Left lung (tissue), 10 donors: ENCODE results near the gene WWP2. TPM values are rescaled to one million over a fixed set of nuclear protein-coding genes. Genes with fewer than 3 reads are reported as not detected.

Source experiments
- ATAC-seq: fragments of 200-7000 bp; cut with Tn5 transposase; one replicate; pipeline ENCODE4 v1.9.1; 2020; ENCODE audit warnings: moderate library complexity
- DNase-seq, 4 donors: peaks; one replicate each; pipeline ENCODE4 v3.0.0-alpha.2; 2013 to 2020
- H3K27ac ChIP-seq, 2 donors: fragments of 200-600 bp; sonication (generic) in 1 of 2; one replicate each; pipeline versions ENCODE4 v1.5.0 to v1.8.0; 2020 to 2021
- H3K27me3 ChIP-seq, 2 donors: fragments of 200-600 bp; sonication (generic) in 1 of 2; one replicate each; pipeline versions ENCODE4 v1.5.0 to v1.8.0; 2020 to 2021
- H3K36me3 ChIP-seq, 2 donors: fragments of 200-600 bp; sonication (generic) in 1 of 2; one replicate each; pipeline versions ENCODE4 v1.5.0 to v1.8.0; 2020 to 2021
- H3K4me1 ChIP-seq, 2 donors: fragments of 200-600 bp; one replicate each; pipeline ENCODE4 v1.8.0; 2021
- H3K4me3 ChIP-seq, 2 donors: fragments of 200-600 bp; sonication (generic) in 1 of 2; one replicate each; pipeline versions ENCODE4 v1.5.0 to v1.8.0; 2020 to 2021; ENCODE audit warnings: mild to moderate bottlenecking in 1 of 2
- H3K9me3 ChIP-seq, 2 donors: fragments of 200-600 bp; sonication (generic) in 1 of 2; one replicate each; pipeline versions ENCODE4 v1.5.0 to v1.8.0; 2020 to 2021
- intact Hi-C, 2 donors: fragments of 100-400 bp; cut with DNase I; formaldehyde crosslinking; loops; one replicate each; pipeline versions ENCODE4 v1.11.2 to v1.14.2; 2022
- polyA plus RNA-seq, 6 donors: library from polyadenylated mRNA; unstranded; fragments of 120-200 nt; gene quantifications; one replicate each; pipeline ENCODE4 v1.2.1, GENCODE V29; 2013; ENCODE audit not compliant: insufficient read length in 6 of 6
- total RNA-seq, 2 donors: library from RNA; stranded (reverse); fragmentation: NEBNext Ultra II Directional; extraction: Animal tissue kit (Norgen Biotek cat#: 25700); gene quantifications; one replicate each; pipeline ENCODE4 v1.2.1, GENCODE V29; 2021
- TF ChIP-seq, protein P1 (sequence below), 2 donors: fragments of 200-600 bp; sonication (generic) in 1 of 2; IDR thresholded peaks; one replicate each; pipeline versions ENCODE4 v1.5.0 to v1.8.0; 2021; ENCODE audit warnings: antibody characterized with exemption in 2 of 2
- donor health status: DM: no; HTN: yes; CAD: no.
- donor health status: DM: no; HTN: no; CAD: no.

Gene WWP2
- total and polyA plus RNA-seq, 8 donors: 30.2 to 73.0 (median 34.6) TPM

DNA sequence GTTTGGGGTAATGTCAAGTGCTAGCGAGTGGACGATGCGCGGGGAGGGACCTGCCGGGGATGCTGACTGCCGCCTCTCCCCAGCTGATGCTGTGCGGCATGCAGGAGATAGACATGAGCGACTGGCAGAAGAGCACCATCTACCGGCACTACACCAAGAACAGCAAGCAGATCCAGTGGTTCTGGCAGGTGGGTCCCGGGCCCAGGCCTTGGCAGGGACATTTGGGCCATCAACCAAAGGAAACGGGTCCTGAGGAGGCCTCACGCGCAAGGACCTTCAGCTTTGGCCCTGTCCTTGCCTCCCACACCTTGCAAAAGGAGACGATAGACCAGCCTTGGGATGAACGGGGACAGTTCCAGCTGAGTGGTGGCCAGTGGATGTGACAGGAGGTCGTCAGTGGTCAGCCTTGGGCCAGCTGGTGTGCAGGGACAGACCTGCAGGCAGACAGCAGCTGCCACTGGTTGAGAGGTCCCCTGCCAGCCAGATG, 175.4 kb downstream of the WWP2 start:
- Histone ChIP-seq H3K27me3 (no peaks in the 10 kb centered on the region), H3K9me3 (no peaks in the 10 kb centered on the region), H3K4me1 (no peaks in the 10 kb centered on the region), H3K27ac (no peak overlapping the region), H3K36me3 (peaks cover 0 to 99% of the 10 kb centered on the region in 2 donors), H3K4me3 (no peak overlapping the region)
- intact Hi-C loops: no loop called here
- ATAC-seq: no peak
- TF ChIP-seq, protein P1, sequence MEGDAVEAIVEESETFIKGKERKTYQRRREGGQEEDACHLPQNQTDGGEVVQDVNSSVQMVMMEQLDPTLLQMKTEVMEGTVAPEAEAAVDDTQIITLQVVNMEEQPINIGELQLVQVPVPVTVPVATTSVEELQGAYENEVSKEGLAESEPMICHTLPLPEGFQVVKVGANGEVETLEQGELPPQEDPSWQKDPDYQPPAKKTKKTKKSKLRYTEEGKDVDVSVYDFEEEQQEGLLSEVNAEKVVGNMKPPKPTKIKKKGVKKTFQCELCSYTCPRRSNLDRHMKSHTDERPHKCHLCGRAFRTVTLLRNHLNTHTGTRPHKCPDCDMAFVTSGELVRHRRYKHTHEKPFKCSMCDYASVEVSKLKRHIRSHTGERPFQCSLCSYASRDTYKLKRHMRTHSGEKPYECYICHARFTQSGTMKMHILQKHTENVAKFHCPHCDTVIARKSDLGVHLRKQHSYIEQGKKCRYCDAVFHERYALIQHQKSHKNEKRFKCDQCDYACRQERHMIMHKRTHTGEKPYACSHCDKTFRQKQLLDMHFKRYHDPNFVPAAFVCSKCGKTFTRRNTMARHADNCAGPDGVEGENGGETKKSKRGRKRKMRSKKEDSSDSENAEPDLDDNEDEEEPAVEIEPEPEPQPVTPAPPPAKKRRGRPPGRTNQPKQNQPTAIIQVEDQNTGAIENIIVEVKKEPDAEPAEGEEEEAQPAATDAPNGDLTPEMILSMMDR (IDR thresholded peaks at IDR 0.05): no peak
- no peak for DNase-seq

DNA sequence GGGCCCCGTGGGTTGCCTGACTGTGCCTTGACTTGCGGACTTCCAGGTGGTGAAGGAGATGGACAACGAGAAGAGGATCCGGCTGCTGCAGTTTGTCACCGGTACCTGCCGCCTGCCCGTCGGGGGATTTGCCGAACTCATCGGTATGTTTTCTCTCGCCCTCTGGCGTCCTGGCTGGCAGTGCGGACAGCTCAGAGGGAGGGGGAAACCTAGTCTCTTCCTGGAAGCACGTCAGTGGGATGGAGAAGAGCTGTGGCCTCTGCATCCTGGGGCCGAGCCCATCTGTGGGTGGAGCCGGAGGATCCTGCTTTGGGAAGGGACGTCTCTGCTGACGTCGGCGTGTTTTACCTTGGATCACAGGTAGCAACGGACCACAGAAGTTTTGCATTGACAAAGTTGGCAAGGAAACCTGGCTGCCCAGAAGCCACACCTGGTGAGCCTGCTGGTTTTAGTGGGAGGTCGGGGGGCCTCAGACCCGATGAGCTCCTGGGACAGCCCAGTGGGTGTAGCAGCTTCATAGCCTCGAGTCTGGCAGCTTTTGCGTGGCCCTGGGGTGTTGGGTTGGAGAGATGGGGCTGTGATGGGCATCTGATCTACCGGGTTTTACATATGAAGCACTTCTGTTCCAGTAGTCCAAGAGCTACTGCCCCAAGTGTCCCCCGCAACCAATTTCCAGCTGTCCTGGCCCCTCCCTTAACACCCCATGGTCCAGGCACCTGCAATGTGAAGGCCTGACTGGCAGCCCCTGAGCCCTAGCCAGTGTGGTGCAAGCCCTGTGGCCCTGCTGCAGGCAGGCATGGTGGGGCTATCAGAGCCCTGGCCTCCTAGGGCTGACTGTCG, 177.1 kb downstream of the WWP2 start:
- no peak overlapping the region for H3K27ac ChIP-seq
- TF ChIP-seq, protein P1 (IDR thresholded peaks at IDR 0.05): no peak
- no peaks in the 10 kb centered on the region for H3K9me3 ChIP-seq
- ATAC-seq (no peak), DNase-seq (no peak)
- intact Hi-C loops: no loop called here
- H3K4me3 ChIP-seq: no peak overlapping the region
- H3K36me3 ChIP-seq: peaks cover 0 to 82% of the 10 kb centered on the region in 2 donors
- H3K4me1 ChIP-seq: no peaks in the 10 kb centered on the region
- H3K27me3 ChIP-seq: no peaks in the 10 kb centered on the region

DNA sequence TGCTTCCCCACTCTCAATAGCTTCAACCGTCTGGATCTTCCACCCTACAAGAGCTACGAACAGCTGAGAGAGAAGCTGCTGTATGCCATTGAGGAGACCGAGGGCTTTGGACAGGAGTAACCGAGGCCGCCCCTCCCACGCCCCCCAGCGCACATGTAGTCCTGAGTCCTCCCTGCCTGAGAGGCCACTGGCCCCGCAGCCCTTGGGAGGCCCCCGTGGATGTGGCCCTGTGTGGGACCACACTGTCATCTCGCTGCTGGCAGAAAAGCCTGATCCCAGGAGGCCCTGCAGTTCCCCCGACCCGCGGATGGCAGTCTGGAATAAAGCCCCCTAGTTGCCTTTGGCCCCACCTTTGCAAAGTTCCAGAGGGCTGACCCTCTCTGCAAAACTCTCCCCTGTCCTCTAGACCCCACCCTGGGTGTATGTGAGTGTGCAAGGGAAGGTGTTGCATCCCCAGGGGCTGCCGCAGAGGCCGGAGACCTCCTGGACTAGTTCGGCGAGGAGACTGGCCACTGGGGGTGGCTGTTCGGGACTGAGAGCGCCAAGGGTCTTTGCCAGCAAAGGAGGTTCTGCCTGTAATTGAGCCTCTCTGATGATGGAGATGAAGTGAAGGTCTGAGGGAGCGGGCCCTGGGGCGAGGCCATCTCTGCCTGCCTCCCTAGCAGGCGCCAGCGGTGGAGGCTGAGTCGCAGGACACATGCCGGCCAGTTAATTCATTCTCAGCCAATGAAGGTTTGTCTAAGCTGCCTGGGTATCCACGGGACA, 177.9 kb downstream of the WWP2 start:
- TF ChIP-seq, protein P1 (IDR thresholded peaks at IDR 0.05): no peak
- no peak for DNase-seq
- Histone ChIP-seq H3K4me3 (no peak overlapping the region), H3K36me3 (peaks cover 0 to 74% of the 10 kb centered on the region in 2 donors), H3K9me3 (no peaks in the 10 kb centered on the region), H3K27me3 (no peaks in the 10 kb centered on the region), H3K4me1 (no peaks in the 10 kb centered on the region), H3K27ac (no peak overlapping the region)
- no peak for ATAC-seq
- intact Hi-C loops: no loop called here

DNA sequence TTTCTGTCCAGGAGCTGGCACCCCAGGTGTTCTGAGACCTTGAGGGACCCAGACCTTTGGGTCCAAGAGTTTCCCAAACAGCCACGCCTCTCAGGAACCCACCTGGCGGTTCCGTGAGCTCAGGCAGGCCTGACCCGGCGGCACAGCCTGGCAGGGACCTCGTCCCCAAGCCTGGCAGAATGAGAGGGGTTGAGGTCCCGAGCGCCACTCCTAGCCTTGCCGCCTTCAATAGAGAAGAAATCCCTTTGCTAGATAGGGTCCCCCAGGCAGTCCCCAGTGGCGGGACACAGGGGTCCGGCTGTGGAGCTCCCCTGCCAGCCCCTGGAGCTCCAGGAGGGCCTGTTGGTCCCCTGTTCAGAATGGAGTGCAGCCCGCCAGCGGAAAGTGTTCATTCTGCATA, 178.5 kb downstream of the WWP2 start:
- Histone ChIP-seq H3K4me3 (no peak overlapping the region), H3K27ac (no peak overlapping the region), H3K9me3 (no peaks in the 10 kb centered on the region), H3K36me3 (peaks cover 0 to 67% of the 10 kb centered on the region in 2 donors), H3K27me3 (no peaks in the 10 kb centered on the region), H3K4me1 (no peaks in the 10 kb centered on the region)
- TF ChIP-seq, protein P1 (IDR thresholded peaks at IDR 0.05): no peak
- DNase-seq (no peak), ATAC-seq (no peak)
- intact Hi-C loops: no loop called here
